NOMO-1 (cell line): ENCODE measurements around the gene HMGB4.

Experiments
- DNase-seq, 2 experiments: peaks; one replicate each; lab custom pipeline; 2025; ENCODE audit not compliant: unreplicated experiment in 2 of 2; lab: John Stamatoyannopoulos, UW

Gene HMGB4

GRCh38 chr1:33846861-33847260 lies 17.0 kb upstream of the HMGB4 start:
- no peak for DNase-seq

GRCh38 chr1:33848205-33848937 lies 15.5 kb upstream of the HMGB4 start:
- DNase-seq = no peak

GRCh38 chr1:33849211-33849610 lies 14.7 kb upstream of the HMGB4 start:
- DNase-seq = no peak

- DNase-seq = no peak
Measured at GRCh38 chr1:33850481-33850880, 13.4 kb upstream of the HMGB4 start.

GRCh38 chr1:33852711-33853110 lies 11.2 kb upstream of the HMGB4 start:
- DNase-seq = peak; percentile 22 to 50

GRCh38 chr1:33853431-33853830 lies 10.4 kb upstream of the HMGB4 start:
- no peak for DNase-seq

- DNase-seq = no peak
Measured at GRCh38 chr1:33854091-33854490, 9.8 kb upstream of the HMGB4 start.

GRCh38 chr1:33860671-33861070 lies 3.2 kb upstream of the HMGB4 start:
- DNase-seq = no peak

GRCh38 chr1:33864460-33865389 lies 846 bp downstream of the HMGB4 start:
- no peak for DNase-seq

- no peak for DNase-seq
Measured at GRCh38 chr1:33866281-33866680, 2.4 kb downstream of the HMGB4 start.

- no peak for DNase-seq
Measured at GRCh38 chr1:33867684-33868083, 3.8 kb downstream of the HMGB4 start.

- no peak for DNase-seq
Measured at GRCh38 chr1:33872275-33872674, 8.4 kb downstream of the HMGB4 start.

- no peak for DNase-seq
Measured at GRCh38 chr1:33872683-33873082, 8.8 kb downstream of the HMGB4 start.

- no peak for DNase-seq
Measured at GRCh38 chr1:33874636-33875035, 10.8 kb downstream of the HMGB4 start.

- no peak for DNase-seq
Measured at GRCh38 chr1:33875862-33876261, 12.0 kb downstream of the HMGB4 start.

- no peak for DNase-seq
Measured at GRCh38 chr1:33876970-33877650, 13.2 kb downstream of the HMGB4 start.

- DNase-seq = no peak
Measured at GRCh38 chr1:33878392-33878791, 14.5 kb downstream of the HMGB4 start.

GRCh38 chr1:33880305-33880704 lies 16.4 kb downstream of the HMGB4 start:
- no peak for DNase-seq

- no peak for DNase-seq
Measured at GRCh38 chr1:33886496-33886895, 22.6 kb downstream of the HMGB4 start.

GRCh38 chr1:33893147-33893830 lies 29.4 kb downstream of the HMGB4 start:
- DNase-seq = no peak

- DNase-seq = no peak
Measured at GRCh38 chr1:33895396-33895795, 31.5 kb downstream of the HMGB4 start.
